HCT116 (cell line): ENCODE measurements around the gene CLIC6. TPM values are rescaled to one million over a fixed set of nuclear protein-coding genes. Genes with fewer than 3 reads are reported as not detected.

ENCODE experiments used
- ATAC-seq: fragments of 200-7000 bp; cut with Tn5 transposase; 2 replicates; pipeline ENCODE4 v1.9.1; 2020; ENCODE audit warnings: mild to moderate bottlenecking, moderate library complexity
- BruUV-seq: library from RNA; stranded (reverse); fragments of 400-500 nt; replicated peaks from 2 replicates; lab custom pipeline; 2021; lab: Mats Ljungman, UMichigan
- CTCF ChIA-PET: fragments of 300-600 bp; sonication (Branson Sonifier 250); formaldehyde crosslinking; loops from one replicate; lab custom pipeline; 2021; ENCODE audit warnings: antibody characterized with exemption; lab: Charles Lee
- POLR2A ChIA-PET: fragments of 300-600, 350-600 bp; sonication (Branson Sonifier 250); formaldehyde crosslinking; loops from one replicate; lab custom pipeline; 2021; ENCODE audit warnings: antibody characterized with exemption; lab: Charles Lee
- RAD21 ChIA-PET, 2 experiments: fragments of 300-600 bp; sonication (Branson Sonifier 250); formaldehyde crosslinking; loops; one replicate each; lab custom pipeline; 2023; ENCODE audit warnings: low total read pairs in 2 of 2; ENCODE audit not compliant: uncharacterized antibody in 2 of 2, unreplicated experiment in 2 of 2, low non-redundant PET in 1 of 2; lab: Charles Lee
- DNase-seq: peaks from one replicate; pipeline ENCODE4 v3.0.0-alpha.2; 2010; ENCODE audit warnings: low read depth, low spot score
- H2AFZ ChIP-seq: fragments of 200-600 bp; shearing (Covaris generic), sonication (generic); 2 replicates; pipeline ENCODE4 v1.6.1; 2017; ENCODE audit warnings: low read depth, mixed run types, mixed read lengths, antibody characterized with exemption, low read length; ENCODE audit not compliant: poor library complexity, severe bottlenecking
- H3K27ac ChIP-seq: 2 replicates; pipeline ENCODE4 v1.5.1; 2012; ENCODE audit warnings: low read depth, low read length
- H3K27me3 ChIP-seq: fragments of 200-600 bp; sonication (generic); 2 replicates; pipeline ENCODE4 v1.6.1; 2016; ENCODE audit warnings: mixed run types, low read length, mixed read lengths; ENCODE audit not compliant: insufficient read depth
- H3K36me3 ChIP-seq, 2 experiments: fragments of 200-500 bp in 1 of 2; fragments of 200-600 bp in 1 of 2; sonication (Bioruptor generic) in 1 of 2; sonication (generic) in 1 of 2; 2 replicates each; pipeline versions ENCODE4 v1.5.1 to v1.6.1; 2014 to 2016; ENCODE audit warnings: low read length in 2 of 2, inconsistent platforms in 1 of 2, mixed read lengths in 1 of 2, mixed run types in 1 of 2; ENCODE audit not compliant: insufficient read depth in 2 of 2, control insufficient read depth in 1 of 2
- H3K4me1 ChIP-seq, 2 experiments: fragments of 200-600 bp in 1 of 2; sonication (generic) in 1 of 2; 2 replicates each; pipeline versions ENCODE4 v1.5.1 to v1.6.1; 2012 to 2017; ENCODE audit warnings: low read length in 2 of 2, inconsistent platforms in 1 of 2, mild to moderate bottlenecking in 1 of 2, mixed read lengths in 1 of 2, mixed run types in 1 of 2, moderate library complexity in 1 of 2; ENCODE audit not compliant: insufficient read depth in 2 of 2, control insufficient read depth in 1 of 2
- H3K4me2 ChIP-seq: fragments of 200-600 bp; sonication (generic); 2 replicates; pipeline ENCODE4 v1.6.1; 2017; ENCODE audit warnings: mixed run types, low read length, mixed read lengths
- H3K4me3 ChIP-seq, 2 experiments: fragments of 200-600 bp in 1 of 2; sonication (generic) in 1 of 2; replicated peaks in 1 of 2; 2 replicates each; pipeline ENCODE4 v1.5.1; 2011 to 2016; ENCODE audit warnings: low read length in 2 of 2, control low read depth in 1 of 2, low read depth in 1 of 2, mild to moderate bottlenecking in 1 of 2, mixed read lengths in 1 of 2, mixed run types in 1 of 2
- H3K79me2 ChIP-seq: fragments of 200-600 bp; sonication (generic); 2 replicates; pipeline ENCODE4 v1.6.1; 2017; ENCODE audit warnings: mild to moderate bottlenecking, mixed run types, low read length, moderate library complexity, mixed read lengths; ENCODE audit not compliant: insufficient read depth
- H3K9ac ChIP-seq: fragments of 200-600 bp; sonication (generic); 2 replicates; pipeline ENCODE4 v1.6.1; 2016; ENCODE audit warnings: low read length, mixed read lengths
- H3K9me2 ChIP-seq: fragments of 200-600 bp; sonication (generic), shearing (Covaris generic); 2 replicates; pipeline ENCODE4 v1.6.1; 2017; ENCODE audit warnings: mixed run types, mild to moderate bottlenecking, moderate library complexity; ENCODE audit not compliant: insufficient read depth
- H3K9me3 ChIP-seq, 2 experiments: fragments of 200-500 bp in 1 of 2; fragments of 200-600 bp in 1 of 2; sonication (Bioruptor generic) in 1 of 2; sonication (generic) in 1 of 2; 2 replicates each; pipeline ENCODE4 v1.6.1; 2014 to 2017; ENCODE audit warnings: low read length in 2 of 2, mixed read lengths in 2 of 2, inconsistent platforms in 1 of 2, low read depth in 1 of 2, mild to moderate bottlenecking in 1 of 2, mixed run types in 1 of 2, moderate library complexity in 1 of 2; ENCODE audit not compliant: control insufficient read depth in 1 of 2, insufficient read depth in 1 of 2
- H4K20me1 ChIP-seq: fragments of 200-600 bp; sonication (generic), shearing (Covaris generic); 2 replicates; pipeline ENCODE4 v1.6.1; 2017; ENCODE audit warnings: mixed run types, mild to moderate bottlenecking, moderate library complexity; ENCODE audit not compliant: insufficient read depth
- CEBPB ChIP-seq: IDR thresholded peaks from 2 replicates; pipeline ENCODE4 v1.6.1; 2012; ENCODE audit warnings: low read depth
- CTCF ChIP-seq, 3 experiments: fragments of 200-600 bp in 1 of 3; sonication (generic) in 1 of 3; IDR thresholded peaks in 2 of 3; conservative IDR thresholded peaks in 1 of 3; 2 replicates each; pipeline ENCODE4 v1.5.1; 2012 to 2017; ENCODE audit warnings: low read depth in 2 of 3, low read length in 2 of 3, antibody characterized with exemption in 1 of 3, borderline replicate concordance in 1 of 3, control low read depth in 1 of 3, mild to moderate bottlenecking in 1 of 3, mixed read lengths in 1 of 3, mixed run types in 1 of 3, moderate library complexity in 1 of 3; ENCODE audit not compliant: insufficient read depth in 1 of 3
- JUND ChIP-seq: IDR thresholded peaks from 2 replicates; pipeline ENCODE4 v1.6.1; 2012
- REST ChIP-seq: IDR thresholded peaks from 2 replicates; pipeline ENCODE4 v1.6.1; 2012; ENCODE audit warnings: low read depth
- SRF ChIP-seq: IDR thresholded peaks from 2 replicates; pipeline ENCODE4 v1.6.1; 2012; ENCODE audit warnings: low read depth
- ZBTB33 ChIP-seq: IDR thresholded peaks from 2 replicates; pipeline ENCODE4 v1.6.1; 2011; ENCODE audit warnings: mild to moderate bottlenecking, low read length, moderate library complexity; ENCODE audit not compliant: insufficient replicate concordance; ENCODE audit errors: extremely low read depth
- intact Hi-C: fragments of 100-400 bp; cut with micrococcal nuclease; formaldehyde crosslinking; loops from 2 replicates; pipeline ENCODE4 v1.10.0; 2022
- total RNA-seq: library from RNA; stranded (reverse); gene quantifications from one replicate; pipeline ENCODE4 v1.2.1, GENCODE V29; 2021; ENCODE audit not compliant: unreplicated experiment

The CLIC6 gene
- total RNA-seq, 1 experiment from 2014 or later: 0.05 TPM

GRCh38 chr21:34724857-34725195 is 56.0 kb downstream of the CLIC6 start:
- no peak overlapping the region for H2AFZ ChIP-seq
- TF ChIP-seq ZBTB33: no peak
- no peak for TF ChIP-seq JUND
- no peak for TF ChIP-seq SRF
- no peak for TF ChIP-seq REST
- TF ChIP-seq CTCF (IDR thresholded peaks at IDR 0.05 in 2 of 3, conservative IDR thresholded peaks at IDR 0.05 in 1 of 3; ENCODE audit: borderline replicate concordance in 1 of 3, insufficient read depth in 1 of 3, low read depth in 2 of 3, low read length in 2 of 3): no peak
- TF ChIP-seq CEBPB: no peak

More at GRCh38 chr21:34724857-34725195, 56.0 kb downstream of the CLIC6 start:
- no peak overlapping the region for H3K9ac ChIP-seq
- H3K36me3 ChIP-seq: no peaks in the 10 kb centered on the region
- H3K79me2 ChIP-seq: no peaks in the 10 kb centered on the region
- no peak overlapping the region for H3K4me2 ChIP-seq
- ChIA-PET RAD21 (interaction anchor here in 1 of 2 experiments (0.6 kb wide), 1 partner anchor 15 kb away, joined by 3 read pairs; no protein-coding TSS in a partner anchor), CTCF (no interaction called here), POLR2A (no interaction called here)
- DNase-seq: no peak
- H3K4me3 ChIP-seq: no peak overlapping the region
- no peaks in the 10 kb centered on the region for H3K27me3 ChIP-seq
- no peaks in the 10 kb centered on the region for H4K20me1 ChIP-seq
- no peak for ATAC-seq
- H3K9me2 ChIP-seq: no peaks in the 10 kb centered on the region
- intact Hi-C loops: no loop called here
- H3K9me3 ChIP-seq: no peaks in the 10 kb centered on the region
- no TSS peak for BruUV-seq
- H3K27ac ChIP-seq: no peak overlapping the region
- peaks cover 4 to 6% of the 10 kb centered on the region in 2 experiments; a peak in 3 of 4 replicates for H3K4me1 ChIP-seq
